GM10248 (cell line): ENCODE results near the gene C1orf74.

Experiments
- CTCF ChIA-PET: fragments of 300-600 bp; sonication (Branson Sonifier 250); formaldehyde crosslinking; extraction: SDS; loops from one replicate; lab custom pipeline; 2021; ENCODE audit warnings: antibody characterized with exemption; lab: Yijun Ruan, JAX
- POLR2A ChIA-PET: fragments of 350-650 bp; sonication (Branson Sonifier 250); formaldehyde crosslinking; extraction: SDS; loops from one replicate; lab custom pipeline; 2020; ENCODE audit warnings: antibody characterized with exemption; lab: Yijun Ruan, JAX
- DNase-seq: peaks from one replicate; pipeline ENCODE4 v3.0.0; 2012; ENCODE audit errors: extremely low spot score
- CTCF ChIP-seq: IDR thresholded peaks from 2 replicates; pipeline ENCODE4 v1.5.1; 2012; ENCODE audit warnings: mild to moderate bottlenecking, low read depth; ENCODE audit errors: extremely low read depth, missing control alignments, control extremely low read depth

Gene C1orf74

DNA sequence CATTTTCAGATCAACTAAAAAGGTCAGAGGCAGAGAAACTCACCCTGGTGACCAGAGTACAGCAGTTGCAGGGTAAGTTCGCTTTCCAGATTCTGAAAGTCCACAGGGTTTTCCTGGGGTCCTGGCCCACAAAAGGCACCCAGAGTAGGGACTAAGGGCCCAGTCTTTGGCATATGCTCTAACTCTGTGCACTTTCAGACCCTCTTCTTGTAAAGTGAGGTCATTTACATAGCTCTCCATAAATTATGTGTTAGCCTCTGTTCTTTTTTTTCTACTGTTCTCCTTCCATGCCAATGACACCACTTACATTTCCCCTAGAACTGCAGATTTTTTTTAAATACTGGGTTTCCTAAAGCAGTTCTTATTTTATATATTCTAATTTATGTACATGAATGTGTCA, 6.3 kb downstream of the C1orf74 start:
- TF ChIP-seq CTCF: no peak
- CTCF ChIA-PET: interaction anchor here (2.3 to 2.7 kb wide), 2 partner anchors 10 to 45 kb away, joined by 9 to 11 read pairs; no protein-coding TSS in a partner anchor
- POLR2A ChIA-PET: no interaction called here

DNA sequence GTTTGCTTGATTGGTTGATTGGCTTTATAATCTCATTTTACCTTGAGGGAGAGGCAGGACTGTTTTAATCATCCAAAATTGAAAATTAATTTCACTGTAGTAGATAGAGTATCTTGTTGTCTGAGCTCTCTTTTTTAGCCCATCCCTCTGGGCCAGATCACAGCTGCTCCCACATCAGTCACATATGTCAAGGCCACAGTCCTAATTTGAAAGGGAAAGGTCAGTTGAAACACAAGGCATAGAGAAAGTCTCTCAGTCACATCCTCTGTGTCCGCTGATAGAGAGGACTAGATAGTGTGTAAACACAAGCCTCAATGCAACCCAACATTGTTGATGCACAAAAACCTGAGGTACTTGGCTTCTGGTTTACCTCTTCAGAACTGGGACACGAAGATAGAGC, 6.8 kb downstream of the C1orf74 start:
- TF ChIP-seq CTCF: no peak
- DNase-seq: no peak
- ChIA-PET POLR2A (no interaction called here), CTCF (interaction anchor here (0.9 to 2.7 kb wide), 3 partner anchors 10 to 50 kb away, joined by 3 to 11 read pairs (median 3); no protein-coding TSS in a partner anchor)

More for the DNA sequence above, 6.3 kb downstream of the C1orf74 start:
- DNase-seq: no peak

GRCh38 chr1:209775678-209776077, 8.7 kb downstream of the C1orf74 start:
- TF ChIP-seq CTCF: no peak
- ChIA-PET POLR2A (interaction anchor here (1.3 kb wide), 1 partner anchor 9 kb away, joined by 5 read pairs; the partner anchor contains the start of gene C1orf74), CTCF (interaction anchor here (1.1 to 3.8 kb wide), 5 partner anchors 9 to 52 kb away, joined by 3 to 20 read pairs (median 4); partner anchors contain the start of genes TRAF3IP3 and UTP25)
- DNase-seq: no peak

DNA sequence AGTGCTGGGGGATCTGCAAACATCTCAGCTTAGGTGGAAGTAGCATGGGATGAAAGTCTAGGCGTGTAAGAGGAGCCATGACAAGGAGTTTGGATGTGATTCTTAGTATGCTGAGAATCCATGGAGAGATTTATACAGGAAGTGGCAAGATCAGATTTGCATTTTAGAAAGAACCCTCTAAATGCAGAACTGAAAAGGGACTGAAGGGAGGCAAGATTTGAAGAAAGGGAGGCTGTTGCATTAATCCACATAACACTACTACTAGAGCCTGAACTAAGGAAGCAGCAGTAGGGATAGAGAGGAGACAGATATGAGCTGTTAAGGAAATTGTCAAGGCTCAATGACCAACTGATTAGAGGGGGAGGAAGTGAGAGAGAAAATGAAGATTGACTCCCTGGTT, 9.8 kb downstream of the C1orf74 start:
- ChIA-PET POLR2A (interaction anchor here (1.3 kb wide), 1 partner anchor 10 kb away, joined by 5 read pairs; the partner anchor contains the start of gene C1orf74), CTCF (interaction anchor here (1.0 to 3.8 kb wide), 9 partner anchors 8 to 198 kb away, joined by 3 to 20 read pairs (median 4); partner anchors contain the start of gene UTP25)
- no peak for DNase-seq
- no peak for TF ChIP-seq CTCF

- CTCF ChIA-PET: interaction anchor here (0.9 to 3.8 kb wide), 4 partner anchors 11 to 55 kb away, joined by 3 to 20 read pairs (median 4); partner anchors contain the start of gene UTP25
- POLR2A ChIA-PET: no interaction called here
These were observed 12.2 kb downstream of the C1orf74 start for GRCh38 chr1:209772126-209772525.

DNA sequence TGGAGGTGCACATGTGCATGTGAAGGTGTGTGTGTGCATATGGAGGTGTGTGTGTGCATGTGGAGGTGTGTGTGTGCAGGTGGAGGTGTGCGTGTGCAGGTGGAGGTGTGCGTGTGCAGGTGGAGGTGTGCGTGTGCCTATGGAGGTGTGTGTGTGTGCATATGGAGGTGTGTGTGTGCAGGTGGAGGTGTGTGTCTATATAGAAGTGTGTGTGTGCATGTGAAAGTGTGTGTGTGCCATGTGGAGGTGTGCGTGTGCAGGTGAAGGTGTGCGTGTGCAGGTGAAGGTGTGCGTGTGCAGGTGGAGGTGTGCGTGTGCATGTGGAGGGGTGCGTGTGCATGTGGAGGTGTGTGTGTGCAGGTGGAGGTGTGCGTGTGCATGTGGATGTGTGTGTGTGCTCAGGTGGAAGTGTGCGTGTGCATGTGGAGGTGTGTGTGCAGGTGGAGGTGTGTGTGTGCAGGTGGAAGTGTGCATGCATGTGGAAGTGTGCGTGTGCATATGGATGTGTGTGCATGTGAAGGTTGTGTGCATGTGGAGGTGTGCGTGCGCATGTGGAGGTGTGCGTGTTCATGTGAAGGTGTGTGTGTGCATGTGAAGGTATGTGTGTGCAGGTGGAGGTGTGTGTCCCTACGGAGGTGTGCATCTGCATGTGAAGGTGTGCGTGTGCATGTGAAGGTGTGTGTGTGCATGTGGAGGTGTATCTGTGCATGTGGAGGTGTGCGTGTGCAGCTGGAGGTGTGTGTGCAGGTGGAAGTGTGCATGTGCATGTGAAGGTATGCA, 13.5 kb downstream of the C1orf74 start:
- CTCF ChIA-PET: interaction anchor here (1.1 to 1.4 kb wide), 2 partner anchors 12 to 127 kb away, joined by 3 read pairs; no protein-coding TSS in a partner anchor
- DNase-seq: no peak
- TF ChIP-seq CTCF: no peak
- POLR2A ChIA-PET: no interaction called here

More at GRCh38 chr1:209772126-209772525, 12.2 kb downstream of the C1orf74 start:
- TF ChIP-seq CTCF: no peak
- DNase-seq: no peak
